ENCODE measurements around the gene CD44.

CD44 gene

GRCh38 chr11:35168671-35169070, 29.7 kb downstream of the CD44 start:
- no peak overlapping the region for H3K4me3 ChIP-seq (ENCODE audit: low read depth, low read length)
- no peak for DNase-seq (ENCODE audit: low read depth)
- no peak for TF ChIP-seq CTCF (conservative IDR thresholded peaks at IDR 0.05; ENCODE audit: low read depth, low read length)

DNA sequence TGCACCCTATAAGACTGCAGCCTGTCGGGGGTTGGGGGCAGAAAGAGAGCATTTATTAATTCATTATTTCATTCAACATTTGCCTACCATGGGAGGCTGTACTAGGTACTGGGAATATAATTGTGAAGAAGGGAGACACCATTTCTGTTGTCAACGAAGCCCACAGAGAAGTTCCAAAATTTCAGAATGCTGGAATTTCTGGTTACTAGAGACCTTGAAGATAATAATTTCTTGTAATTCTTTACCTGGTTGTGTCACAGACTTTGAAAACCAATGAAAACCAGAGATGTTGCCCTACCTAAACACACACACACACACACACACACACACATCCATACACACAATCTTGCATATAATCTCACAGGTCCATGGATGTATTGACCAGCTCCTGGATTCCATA, 30.1 kb downstream of the CD44 start:
- no peak overlapping the region for H3K4me3 ChIP-seq (ENCODE audit: low read depth, low read length)
- no peak for DNase-seq (ENCODE audit: low read depth)
- TF ChIP-seq CTCF (conservative IDR thresholded peaks at IDR 0.05; ENCODE audit: low read depth, low read length) = no peak

GRCh38 chr11:35169754-35170153, 30.8 kb downstream of the CD44 start:
- H3K4me3 ChIP-seq (ENCODE audit: low read depth, low read length) = no peak overlapping the region
- no peak for TF ChIP-seq CTCF (conservative IDR thresholded peaks at IDR 0.05; ENCODE audit: low read depth, low read length)
- DNase-seq (ENCODE audit: low read depth) = no peak

DNA sequence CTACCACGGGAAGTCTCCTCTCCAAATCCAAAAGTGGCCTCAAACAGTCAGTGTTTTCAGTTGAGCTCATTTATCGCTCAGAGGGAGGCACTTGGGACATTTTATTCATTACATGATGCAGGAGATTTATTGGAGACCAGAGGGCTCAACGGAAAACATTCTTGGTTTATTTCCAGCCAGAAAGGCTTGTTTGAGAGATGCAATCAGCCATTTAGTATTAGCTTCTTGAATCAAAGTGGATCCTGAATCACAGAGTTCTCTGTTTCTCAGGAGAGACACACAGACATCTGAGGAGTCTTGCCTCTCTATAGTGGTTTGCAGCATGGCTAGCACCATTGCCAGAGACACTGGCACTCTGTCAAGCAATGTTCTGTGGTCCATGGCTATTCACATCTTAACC, 31.5 kb downstream of the CD44 start:
- H3K4me3 ChIP-seq (ENCODE audit: low read depth, low read length) = no peak overlapping the region
- no peak for DNase-seq (ENCODE audit: low read depth)
- TF ChIP-seq CTCF (conservative IDR thresholded peaks at IDR 0.05; ENCODE audit: low read depth, low read length) = no peak

- H3K4me3 ChIP-seq (ENCODE audit: low read depth, low read length) = no peak overlapping the region
- DNase-seq (ENCODE audit: low read depth) = no peak
- TF ChIP-seq CTCF (conservative IDR thresholded peaks at IDR 0.05; ENCODE audit: low read depth, low read length) = no peak
Measured at GRCh38 chr11:35171226-35171625, 32.3 kb downstream of the CD44 start.

GRCh38 chr11:35173011-35173511, 34.1 kb downstream of the CD44 start:
- no peak overlapping the region for H3K4me3 ChIP-seq (ENCODE audit: low read depth, low read length)
- peak; percentile 90 for DNase-seq (ENCODE audit: low read depth)
- TF ChIP-seq CTCF (conservative IDR thresholded peaks at IDR 0.05; ENCODE audit: low read depth, low read length) = no peak
